HG02943 (cell line): Measurements from ENCODE around the gene SCGB1A1.

Experiments
- ATAC-seq: cut with Tn5 transposase; IDR thresholded peaks from one replicate; pipeline ENCODE4 v1.9.1; 2021; ENCODE audit warnings: mild to moderate bottlenecking, low read depth, moderate library complexity; ENCODE audit not compliant: unreplicated experiment

SCGB1A1 gene

GRCh38 chr11:62472063-62472884 is 53.4 kb downstream of the SCGB1A1 start:
- no peak for ATAC-seq
